Measurements from ENCODE around the gene KRTAP22-2.

DNA sequence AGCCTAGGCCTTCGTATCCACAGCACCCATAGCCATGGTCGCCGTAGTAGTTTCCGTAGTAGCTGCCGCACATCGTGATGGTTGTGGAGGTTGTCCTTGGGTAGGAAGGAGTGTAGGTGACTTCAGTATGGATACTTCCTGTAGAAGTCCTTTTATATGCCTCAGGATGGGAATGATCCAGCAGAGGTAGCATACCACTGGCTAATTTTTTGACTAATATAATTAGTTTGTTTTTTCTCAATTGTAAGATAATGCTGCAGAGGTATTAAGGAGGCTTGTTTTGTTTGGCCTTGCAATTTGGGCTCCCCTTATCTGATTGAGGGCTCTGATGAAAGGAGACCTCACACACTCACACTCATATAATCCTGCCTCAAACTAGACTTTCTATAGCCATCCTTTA lies 8.6 kb upstream of the KRTAP22-2 start, which contains the start of gene KRTAP6-2:
- TF ChIP-seq, protein P1, sequence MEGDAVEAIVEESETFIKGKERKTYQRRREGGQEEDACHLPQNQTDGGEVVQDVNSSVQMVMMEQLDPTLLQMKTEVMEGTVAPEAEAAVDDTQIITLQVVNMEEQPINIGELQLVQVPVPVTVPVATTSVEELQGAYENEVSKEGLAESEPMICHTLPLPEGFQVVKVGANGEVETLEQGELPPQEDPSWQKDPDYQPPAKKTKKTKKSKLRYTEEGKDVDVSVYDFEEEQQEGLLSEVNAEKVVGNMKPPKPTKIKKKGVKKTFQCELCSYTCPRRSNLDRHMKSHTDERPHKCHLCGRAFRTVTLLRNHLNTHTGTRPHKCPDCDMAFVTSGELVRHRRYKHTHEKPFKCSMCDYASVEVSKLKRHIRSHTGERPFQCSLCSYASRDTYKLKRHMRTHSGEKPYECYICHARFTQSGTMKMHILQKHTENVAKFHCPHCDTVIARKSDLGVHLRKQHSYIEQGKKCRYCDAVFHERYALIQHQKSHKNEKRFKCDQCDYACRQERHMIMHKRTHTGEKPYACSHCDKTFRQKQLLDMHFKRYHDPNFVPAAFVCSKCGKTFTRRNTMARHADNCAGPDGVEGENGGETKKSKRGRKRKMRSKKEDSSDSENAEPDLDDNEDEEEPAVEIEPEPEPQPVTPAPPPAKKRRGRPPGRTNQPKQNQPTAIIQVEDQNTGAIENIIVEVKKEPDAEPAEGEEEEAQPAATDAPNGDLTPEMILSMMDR (IDR thresholded peaks at IDR 0.05) = no peak
- TF ChIP-seq POLR2A (IDR thresholded peaks at IDR 0.05) = no peak

Data from heart left ventricle (tissue), 13 donors.